Neural progenitor cell (in vitro differentiated cells): ENCODE data around the gene CD86.

Source experiments
- CTCF ChIP-seq: fragments of 200-600 bp; sonication (generic); IDR thresholded peaks from 2 replicates; pipeline ENCODE4 v1.5.1; 2017; ENCODE audit warnings: antibody characterized with exemption, mild to moderate bottlenecking
- EZH2 ChIP-seq: fragments of 200-600 bp; sonication (generic); IDR thresholded peaks from 2 replicates; pipeline ENCODE4 v1.6.1; 2017; ENCODE audit warnings: antibody characterized with exemption, mild to moderate bottlenecking, moderate library complexity
- EZH2phosphoT487 ChIP-seq: fragments of 200-600 bp; sonication (generic); IDR thresholded peaks from 2 replicates; pipeline ENCODE4 v1.6.1; 2017; ENCODE audit warnings: antibody characterized with exemption

- TF ChIP-seq EZH2phosphoT487 (no peak), CTCF (no peak), EZH2 (no peak)
Observed at GRCh38 chr3:122032531-122032930, 22.6 kb upstream of the CD86 start.
